Tibial artery (tissue), 4 donors: Measurements from ENCODE around the gene THAP3.
"Not testable (repeated sequence)": the region's sequence is repeated elsewhere in the genome, so short reads cannot be mapped to it uniquely, and the experiment has no call there.

Experiments
- DNase-seq, 2 donors: peaks; one replicate each; pipeline ENCODE4 v3.0.0-alpha.2; 2019
- H3K27ac ChIP-seq, 2 donors: fragments of 200-600 bp; sonication (generic) in 1 of 2; 1 replicate in 1 of 2; 2 replicates in 1 of 2; pipeline ENCODE4 v1.5.1; 2018 to 2019; ENCODE audit warnings: mild to moderate bottlenecking in 1 of 2
- H3K27me3 ChIP-seq, 2 donors: fragments of 200-600 bp; sonication (generic) in 1 of 2; one replicate each; pipeline versions ENCODE4 v1.5.1 to v1.6.0; 2016 to 2019
- H3K36me3 ChIP-seq, 3 donors: fragments of 200-600 bp; sonication (generic) in 2 of 3; one replicate each; pipeline ENCODE4 v1.5.1; 2016 to 2019; ENCODE audit warnings: mild to moderate bottlenecking in 2 of 3
- H3K4me1 ChIP-seq, 4 donors: fragments of 200-600 bp; sonication (generic) in 2 of 4; 1 replicate in 3 of 4; 2 replicates in 1 of 4; pipeline ENCODE4 v1.5.1; 2016 to 2019
- H3K4me3 ChIP-seq, 2 donors: fragments of 200-600 bp; sonication (generic) in 1 of 2; 1 replicate in 1 of 2; 2 replicates in 1 of 2; pipeline ENCODE4 v1.5.1; 2018 to 2019; ENCODE audit warnings: mild to moderate bottlenecking in 2 of 2
- H3K9me3 ChIP-seq, 3 donors: fragments of 200-600 bp; sonication (generic) in 1 of 3; one replicate each; pipeline ENCODE4 v1.5.1; 2016 to 2019
- CTCF ChIP-seq, 2 experiments: fragments of 200-600 bp in 1 of 2; fragments of 450-650 bp in 1 of 2; IDR thresholded peaks; one replicate each; pipeline ENCODE4 v1.5.1; 2017 to 2019; ENCODE audit warnings: antibody characterized with exemption in 2 of 2, mild to moderate bottlenecking in 1 of 2, moderate library complexity in 1 of 2
- intact Hi-C: fragments of 100-400 bp; cut with DNase I; formaldehyde crosslinking; loops from one replicate; pipeline ENCODE4 v1.15.0; 2023; ENCODE audit warnings: low total_unique reads

The THAP3 gene

GRCh38 chr1:6596886-6597776 is 27.5 kb upstream of the THAP3 start:
- intact Hi-C loops: no loop called here
- no peaks in the 10 kb centered on the region for H3K9me3 ChIP-seq
- peak overlapping the region; percentile 57 to 99 for H3K27ac ChIP-seq
- peaks cover 0 to 82% (median 70%) of the 10 kb centered on the region in 4 donors for H3K4me1 ChIP-seq
- peak overlapping the region; percentile 17 to 98 for H3K4me3 ChIP-seq
- no peaks in the 10 kb centered on the region for H3K27me3 ChIP-seq
- H3K36me3 ChIP-seq: peaks cover 71 to 78% (median 74%) of the 10 kb centered on the region in 3 donors
- DNase-seq: no peak
- no peak for TF ChIP-seq CTCF (IDR thresholded peaks at IDR 0.05)

DNA sequence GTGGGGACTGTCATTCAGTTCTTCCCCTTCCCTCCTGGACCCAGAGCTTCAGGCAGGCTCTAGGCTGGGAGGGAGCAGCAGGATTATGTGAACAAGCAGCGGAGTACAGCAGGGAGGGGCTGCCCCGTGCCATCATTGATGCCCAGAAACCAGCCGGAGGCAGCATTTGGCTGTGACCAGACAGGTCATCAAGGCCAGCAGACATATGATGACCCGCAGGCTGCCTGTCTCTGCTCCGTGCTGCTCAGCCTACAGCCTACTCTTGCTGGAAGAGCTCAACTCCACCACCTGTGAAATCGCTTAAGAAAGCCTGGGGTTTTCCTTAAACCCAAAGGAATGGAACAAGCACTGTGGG is 26.9 kb upstream of the THAP3 start:
- H3K27ac ChIP-seq: peak overlapping the region; percentile 57 to 99
- no peak for DNase-seq
- TF ChIP-seq CTCF (IDR thresholded peaks at IDR 0.05): no peak
- peak overlapping the region; percentile 17 to 98 for H3K4me3 ChIP-seq
- H3K9me3 ChIP-seq: no peaks in the 10 kb centered on the region
- H3K27me3 ChIP-seq: no peaks in the 10 kb centered on the region
- H3K36me3 ChIP-seq: peaks cover 65 to 72% (median 69%) of the 10 kb centered on the region in 3 donors
- H3K4me1 ChIP-seq: peaks cover 0 to 75% (median 63%) of the 10 kb centered on the region in 4 donors
- intact Hi-C loops: no loop called here

- Histone ChIP-seq H3K27ac (peak overlapping the region; percentile 98 to 99), H3K4me1 (peaks cover 0 to 70% (median 58%) of the 10 kb centered on the region in 4 donors), H3K9me3 (no peaks in the 10 kb centered on the region), H3K4me3 (peak overlapping the region; percentile 95 to 98), H3K27me3 (no peaks in the 10 kb centered on the region), H3K36me3 (peaks cover 49 to 56% (median 53%) of the 10 kb centered on the region in 3 donors)
- no peak for DNase-seq
- intact Hi-C loops: no loop called here
- TF ChIP-seq CTCF (IDR thresholded peaks at IDR 0.05): no peak
Measured at GRCh38 chr1:6599141-6599975, 25.3 kb upstream of the THAP3 start.

DNA sequence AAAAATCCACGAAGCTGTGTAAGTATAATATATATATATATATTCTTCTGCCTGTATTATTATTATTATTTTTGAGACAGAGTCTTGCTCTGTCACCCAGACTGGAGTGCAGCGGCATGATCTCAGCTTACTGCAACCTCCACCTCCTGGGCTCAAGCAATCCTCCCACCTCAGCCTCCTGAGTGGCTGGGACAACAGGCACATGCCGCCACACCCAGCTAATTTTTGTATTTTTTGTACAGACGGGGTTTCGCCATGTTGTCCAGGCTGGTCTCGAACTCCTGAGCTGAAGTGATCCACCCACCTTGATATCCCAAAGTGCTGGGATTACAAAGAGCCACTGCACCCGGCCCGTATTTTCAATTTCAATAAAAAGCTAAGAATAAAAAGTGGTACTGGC is 24.7 kb upstream of the THAP3 start:
- Histone ChIP-seq H3K27ac (peak overlapping the region; percentile 98 to 99), H3K4me1 (peaks cover 0 to 70% (median 64%) of the 10 kb centered on the region in 4 donors), H3K36me3 (peaks cover 43 to 49% (median 47%) of the 10 kb centered on the region in 3 donors), H3K4me3 (peak overlapping the region; percentile 95 to 98)
- DNase-seq, H3K27me3 ChIP-seq, H3K9me3 ChIP-seq: not testable (repeated sequence)
- intact Hi-C loops: loop anchor here (5.0 kb wide), 1 partner anchor 37 kb away; no protein-coding TSS in a partner anchor

DNA sequence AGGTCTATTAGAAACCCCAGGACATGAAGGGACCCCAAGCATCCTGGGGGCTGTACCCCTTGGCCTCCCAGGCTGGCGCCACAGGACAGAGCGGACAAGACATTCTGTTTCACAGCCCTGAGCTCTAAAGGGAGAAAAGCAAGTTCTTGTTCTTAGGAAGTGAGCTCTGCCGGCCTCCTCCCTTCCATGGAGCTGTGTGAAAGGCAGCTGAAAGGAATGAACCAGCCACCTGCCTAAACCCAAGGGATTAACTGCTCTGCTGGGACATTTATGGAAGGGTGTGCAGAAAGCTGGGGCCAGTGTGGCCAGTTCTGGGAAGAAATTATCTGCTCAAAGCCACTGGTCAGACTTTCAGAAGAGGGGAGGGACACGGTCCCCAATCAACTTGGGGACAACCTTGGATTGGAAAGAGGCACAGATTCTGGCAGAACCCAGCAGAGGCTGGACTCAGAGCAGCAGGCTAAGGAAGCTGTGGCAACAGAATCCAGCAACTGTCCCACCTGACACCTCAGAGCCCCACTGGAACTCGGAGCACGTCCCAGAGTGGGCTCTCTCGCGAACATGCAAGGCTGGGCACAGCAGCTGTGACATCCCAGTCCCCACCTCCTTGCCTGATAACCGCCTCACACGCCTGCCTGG is 24.1 kb upstream of the THAP3 start:
- Histone ChIP-seq H3K36me3 (peaks cover 37 to 44% (median 41%) of the 10 kb centered on the region in 3 donors), H3K4me3 (peak overlapping the region; percentile 95 to 98), H3K9me3 (no peaks in the 10 kb centered on the region), H3K27ac (peak overlapping the region; percentile 98 to 99), H3K27me3 (no peaks in the 10 kb centered on the region), H3K4me1 (peaks cover 0 to 71% (median 64%) of the 10 kb centered on the region in 4 donors)
- no peak for DNase-seq
- TF ChIP-seq CTCF (IDR thresholded peaks at IDR 0.05): no peak
- intact Hi-C loops: loop anchor here (5.0 kb wide), 1 partner anchor 37 kb away; no protein-coding TSS in a partner anchor
